SK-N-SH (cell line): Measurements from ENCODE around the gene LRCH2. TPM values are rescaled to one million over a fixed set of nuclear protein-coding genes. Genes with fewer than 3 reads are reported as not detected.

Experiments used
- CTCF ChIA-PET: fragments of 300-600, 350-600 bp; formaldehyde crosslinking; extraction: SDS; loops from one replicate; lab custom pipeline; 2021; lab: Yijun Ruan, JAX
- POLR2A ChIA-PET: fragments of 350-600 bp; sonication (Branson Sonifier 250); formaldehyde crosslinking; extraction: SDS; loops from one replicate; lab custom pipeline; 2020; ENCODE audit warnings: antibody characterized with exemption, inconsistent platforms; lab: Yijun Ruan, JAX
- DNase-seq: peaks from one replicate; pipeline ENCODE4 v3.0.0; 2012
- H2AFZ ChIP-seq: fragments of 200-600 bp; sonication (generic); 2 replicates; pipeline ENCODE4 v1.8.1; 2016; ENCODE audit warnings: antibody characterized with exemption, mild to moderate bottlenecking, low read depth
- H3F3A ChIP-seq: fragments of 200-600 bp; sonication (generic); replicated peaks from 2 replicates; pipeline ENCODE3; 2016; ENCODE audit warnings: antibody characterized with exemption, mild to moderate bottlenecking; ENCODE audit not compliant: insufficient read depth
- H3K27ac ChIP-seq, 2 experiments: fragments of 200-500 bp in 1 of 2; fragments of 200-600 bp in 1 of 2; sonication (Bioruptor generic) in 1 of 2; sonication (generic), shearing (Covaris generic) in 1 of 2; 2 replicates each; pipeline versions ENCODE4 v1.5.1 to v1.6.1; 2014 to 2016; ENCODE audit warnings: low read depth in 2 of 2, inconsistent platforms in 1 of 2, low read length in 1 of 2, mild to moderate bottlenecking in 1 of 2, mixed read lengths in 1 of 2
- H3K27me3 ChIP-seq: fragments of 200-600 bp; sonication (generic), shearing (Covaris generic); 2 replicates; pipeline ENCODE4 v1.6.1; 2016; ENCODE audit warnings: mixed run types; ENCODE audit not compliant: insufficient read depth
- H3K36me3 ChIP-seq, 2 experiments: fragments of 200-500 bp in 1 of 2; fragments of 200-600 bp in 1 of 2; sonication (Bioruptor generic) in 1 of 2; sonication (generic) in 1 of 2; replicated peaks in 1 of 2; 2 replicates each; pipeline versions ENCODE3 to v1.5.1; 2014 to 2016; ENCODE audit warnings: low read length in 1 of 2, mild to moderate bottlenecking in 1 of 2; ENCODE audit not compliant: insufficient read depth in 2 of 2, control insufficient read depth in 1 of 2
- H3K4me1 ChIP-seq, 2 experiments: fragments of 200-500 bp in 1 of 2; fragments of 200-600 bp in 1 of 2; sonication (Bioruptor generic) in 1 of 2; sonication (generic), shearing (Covaris generic) in 1 of 2; 2 replicates each; pipeline versions ENCODE4 v1.5.1 to v1.6.1; 2014 to 2016; ENCODE audit warnings: low read depth in 1 of 2, low read length in 1 of 2, mixed run types in 1 of 2; ENCODE audit not compliant: insufficient read depth in 2 of 2, control insufficient read depth in 1 of 2
- H3K4me2 ChIP-seq: fragments of 200-600 bp; sonication (generic), shearing (Covaris generic); 2 replicates; pipeline ENCODE4 v1.6.1; 2017; ENCODE audit warnings: mixed run types
- H3K4me3 ChIP-seq, 2 experiments: fragments of 200-500 bp in 1 of 2; fragments of 200-600 bp in 1 of 2; sonication (Bioruptor generic) in 1 of 2; sonication (generic), shearing (Covaris generic) in 1 of 2; 2 replicates each; pipeline versions ENCODE4 v1.5.1 to v1.8.1; 2014 to 2016; ENCODE audit warnings: low read depth in 2 of 2, inconsistent platforms in 1 of 2, low read length in 1 of 2, mild to moderate bottlenecking in 1 of 2, mixed read lengths in 1 of 2, moderate library complexity in 1 of 2
- H3K79me2 ChIP-seq: fragments of 200-600 bp; sonication (generic); 2 replicates; pipeline ENCODE4 v1.8.1; 2017; ENCODE audit warnings: mild to moderate bottlenecking; ENCODE audit not compliant: insufficient read depth
- H3K9ac ChIP-seq: fragments of 200-600 bp; sonication (generic); 2 replicates; pipeline ENCODE4 v1.6.1; 2017; ENCODE audit warnings: mixed run types
- H3K9me2 ChIP-seq: fragments of 200-600 bp; sonication (generic); 2 replicates; pipeline ENCODE4 v1.6.1; 2017; ENCODE audit warnings: mixed run types
- H3K9me3 ChIP-seq: fragments of 200-600 bp; sonication (generic); 2 replicates; pipeline ENCODE4 v1.6.1; 2017; ENCODE audit warnings: mixed run types, mild to moderate bottlenecking, moderate library complexity
- H4K20me1 ChIP-seq: fragments of 200-600 bp; sonication (generic); 2 replicates; pipeline ENCODE4 v1.6.1; 2017; ENCODE audit warnings: mild to moderate bottlenecking, mixed run types; ENCODE audit not compliant: insufficient read depth
- CHD2 ChIP-seq: fragments of 150-350 bp; IDR thresholded peaks from 2 replicates; pipeline ENCODE4 v1.6.1; 2018; ENCODE audit warnings: low read length; ENCODE audit not compliant: partially characterized antibody
- CTCF ChIP-seq: fragments of 200-600 bp; sonication (generic); IDR thresholded peaks from 2 replicates; pipeline ENCODE4 v1.6.1; 2017; ENCODE audit warnings: antibody characterized with exemption, mild to moderate bottlenecking, moderate library complexity
- ELF1 ChIP-seq: IDR thresholded peaks from 2 replicates; pipeline ENCODE4 v1.4.0; 2012
- EP300 ChIP-seq, 2 experiments: IDR thresholded peaks; 2 replicates each; pipeline versions ENCODE4 v1.4.0 to v1.6.1; 2012; ENCODE audit warnings: borderline replicate concordance in 1 of 2, low read depth in 1 of 2, low read length in 1 of 2
- EZH2phosphoT487 ChIP-seq: fragments of 200-600 bp; sonication (generic); IDR thresholded peaks from 2 replicates; pipeline ENCODE4 v1.6.1; 2017; ENCODE audit warnings: low read depth, mixed run types, mild to moderate bottlenecking, antibody characterized with exemption, moderate library complexity, borderline replicate concordance
- FOXJ3 ChIP-seq: sonication (generic); formaldehyde crosslinking; IDR thresholded peaks from 2 replicates; pipeline ENCODE4 v1.5.1; 2020; ENCODE audit warnings: mild to moderate bottlenecking, missing genetic modification reagents
- FOXM1 ChIP-seq: IDR thresholded peaks from 2 replicates; pipeline ENCODE4 v1.4.0; 2012; ENCODE audit warnings: low read depth, mild to moderate bottlenecking
- GABPA ChIP-seq: IDR thresholded peaks from 2 replicates; pipeline ENCODE4 v1.4.0; 2012; ENCODE audit warnings: low read depth, mild to moderate bottlenecking
- JUND ChIP-seq: IDR thresholded peaks from 2 replicates; pipeline ENCODE4 v1.4.0; 2012
- MEF2A ChIP-seq: IDR thresholded peaks from 2 replicates; pipeline ENCODE4 v1.4.0; 2012; ENCODE audit warnings: low read depth, borderline replicate concordance
- MXI1 ChIP-seq: IDR thresholded peaks from 2 replicates; pipeline ENCODE4 v1.6.1; 2012; ENCODE audit warnings: mild to moderate bottlenecking, low read depth, low read length, improper control_type of control experiment
- NFIC ChIP-seq: IDR thresholded peaks from 2 replicates; pipeline ENCODE4 v1.4.0; 2012; ENCODE audit warnings: borderline replicate concordance
- NRF1 ChIP-seq: IDR thresholded peaks from 2 replicates; pipeline ENCODE4 v1.6.1; 2012; ENCODE audit warnings: low read depth, mild to moderate bottlenecking, low read length
- PBX3 ChIP-seq: IDR thresholded peaks from 2 replicates; pipeline ENCODE4; 2012
- POLR2AphosphoS5 ChIP-seq: IDR thresholded peaks from 2 replicates; pipeline ENCODE4 v1.6.1; 2012; ENCODE audit warnings: low read depth, low read length
- RAD21 ChIP-seq: IDR thresholded peaks from 2 replicates; pipeline ENCODE4 v1.6.1; 2012; ENCODE audit warnings: mild to moderate bottlenecking, low read length
- RCOR1 ChIP-seq: fragments of 150-350 bp; IDR thresholded peaks from 2 replicates; pipeline ENCODE4 v1.6.1; 2017; ENCODE audit warnings: antibody characterized with exemption, low read length
- RXRA ChIP-seq: IDR thresholded peaks from 2 replicates; pipeline ENCODE4 v1.4.0; 2012; ENCODE audit warnings: low read depth, mild to moderate bottlenecking, borderline replicate concordance
- TCF12 ChIP-seq: IDR thresholded peaks from 2 replicates; pipeline ENCODE4 v1.4.0; 2012
- USF1 ChIP-seq: IDR thresholded peaks from 2 replicates; pipeline ENCODE4 v1.4.0; 2012; ENCODE audit warnings: low read depth, borderline replicate concordance
- USF2 ChIP-seq: fragments of 150-350 bp; IDR thresholded peaks from 2 replicates; pipeline ENCODE4 v1.6.1; 2017; ENCODE audit warnings: antibody characterized with exemption, low read length, low read depth, borderline replicate concordance
- YY1 ChIP-seq: IDR thresholded peaks from 2 replicates; pipeline ENCODE4 v1.4.0; 2012; ENCODE audit warnings: low read depth, mild to moderate bottlenecking
- WGBS: methylation state at CpG from one replicate; pipeline ENCODE4 v1.1.6; 2017; ENCODE audit warnings: low lambda C conversion rate; 5-methylcytosine and 5-hydroxymethylcytosine counted together
- polyA plus RNA-seq, 3 experiments: library from polyadenylated mRNA; depleted of rRNA; stranded (reverse); fragments of >200 nt; gene quantifications; 2 replicates each; pipeline ENCODE4 v1.2.3, GENCODE V29; 2012

The LRCH2 gene
- polyA plus RNA-seq, 1 of the 3 experiments (the other 2 are of a cell fraction), result 1.7 TPM

- Histone ChIP-seq H3K4me2 (no peak overlapping the region), H3K4me3 (no peak overlapping the region), H3K9ac (no peak overlapping the region), H3K9me2 (no peaks in the 10 kb centered on the region; the same call in 1 of the 2 replicates), H3K4me1 (no peaks in the 10 kb centered on the region), H3F3A (no peaks in the 10 kb centered on the region), H3K9me3 (no peaks in the 10 kb centered on the region), H3K36me3 (no peaks in the 10 kb centered on the region), H2AFZ (no peak overlapping the region), H3K27me3 (no peaks in the 10 kb centered on the region), H3K79me2 (no peaks in the 10 kb centered on the region), H4K20me1 (no peaks in the 10 kb centered on the region), H3K27ac (no peak overlapping the region)
- 50% methylated on average over 2 of the region's 2 CpGs for WGBS
- CTCF ChIA-PET, result no interaction called here
- TF ChIP-seq CHD2 (no peak), RXRA (no peak), USF2 (no peak), EP300 (IDR thresholded peaks at IDR 0.05; ENCODE audit: borderline replicate concordance in 1 of 2, low read depth in 1 of 2, low read length in 1 of 2) (no peak), YY1 (no peak), CTCF (no peak), POLR2AphosphoS5 (no peak)
- POLR2A ChIA-PET, result no interaction called here
- no peak for DNase-seq
Measured at GRCh38 chrX:115255003-115255402, 21.1 kb upstream of the LRCH2 start.

- no peaks in the 10 kb centered on the region for H3K79me2 ChIP-seq
- no peaks in the 10 kb centered on the region for H4K20me1 ChIP-seq
- DNase-seq, result no peak
- H3K4me3 ChIP-seq, result no peak overlapping the region
- POLR2A ChIA-PET, result no interaction called here
- H3F3A ChIP-seq, result no peaks in the 10 kb centered on the region
- no peaks in the 10 kb centered on the region for H3K4me1 ChIP-seq
- no peaks in the 10 kb centered on the region for H3K9me3 ChIP-seq
- H3K27me3 ChIP-seq, result no peaks in the 10 kb centered on the region
- WGBS, result 48% methylated on average over 2 of the region's 2 CpGs
- H3K4me2 ChIP-seq, result no peak overlapping the region
- CTCF ChIA-PET, result no interaction called here
- H3K27ac ChIP-seq, result no peak overlapping the region
- no peaks in the 10 kb centered on the region; the same call in 1 of the 2 replicates for H3K9me2 ChIP-seq
- no peak overlapping the region for H2AFZ ChIP-seq
- no peaks in the 10 kb centered on the region for H3K36me3 ChIP-seq
- no peak overlapping the region for H3K9ac ChIP-seq
- TF ChIP-seq ELF1 (no peak), MEF2A (no peak), JUND (no peak), EZH2phosphoT487 (no peak), GABPA (no peak), MXI1 (no peak), RAD21 (no peak), EP300 (IDR thresholded peaks at IDR 0.05; ENCODE audit: borderline replicate concordance in 1 of 2, low read depth in 1 of 2, low read length in 1 of 2) (no peak), YY1 (no peak), USF1 (no peak), NFIC (no peak), FOXJ3 (CRISPR knock-in tag) (no peak), RCOR1 (no peak), PBX3 (no peak), CTCF (no peak), NRF1 (no peak), POLR2AphosphoS5 (no peak), FOXM1 (no peak), TCF12 (no peak)
Measured at GRCh38 chrX:115251458-115252233, 17.8 kb upstream of the LRCH2 start.
